Thoracic aorta (tissue), 2 donors: ENCODE data around the gene ZNF454. TPM values are rescaled to one million over a fixed set of nuclear protein-coding genes. Genes with fewer than 3 reads are reported as not detected.

Source experiments
- ATAC-seq: fragments of 150-250 bp; one replicate; pipeline ENCODE4 v1.8.0; 2017; ENCODE audit warnings: low read depth; ENCODE audit not compliant: insufficient number of reproducible peaks, low FRiP score
- DNase-seq: peaks from one replicate; pipeline ENCODE4 v3.0.0-alpha.2; 2020; ENCODE audit warnings: low spot score
- H3K27ac ChIP-seq, 2 donors: fragments of 200-600 bp; sonication (generic); 1 replicate in 1 of 2; 2 replicates in 1 of 2; pipeline ENCODE4 v1.5.1; 2016; ENCODE audit warnings: mild to moderate bottlenecking in 2 of 2, moderate library complexity in 2 of 2
- H3K27me3 ChIP-seq: fragments of 200-600 bp; sonication (generic); replicated peaks from 2 replicates; pipeline ENCODE4 v1.6.0; 2016; ENCODE audit warnings: mild to moderate bottlenecking; ENCODE audit not compliant: insufficient read depth
- H3K36me3 ChIP-seq: fragments of 200-600 bp; sonication (generic); one replicate; pipeline ENCODE4 v1.5.1; 2016
- H3K4me1 ChIP-seq, 2 donors: fragments of 200-600 bp; sonication (generic); 1 replicate in 1 of 2; 2 replicates in 1 of 2; pipeline versions ENCODE4 v1.5.1 to v1.6.0; 2016; ENCODE audit warnings: low read depth in 2 of 2, mild to moderate bottlenecking in 1 of 2; ENCODE audit not compliant: control insufficient read depth in 1 of 2
- H3K4me3 ChIP-seq: fragments of 200-600 bp; sonication (generic); 2 replicates; pipeline ENCODE4 v1.5.1; 2016; ENCODE audit warnings: mild to moderate bottlenecking
- H3K9me3 ChIP-seq: fragments of 200-600 bp; sonication (generic); 2 replicates; pipeline ENCODE4 v1.5.1; 2016
- CTCF ChIP-seq: fragments of 200-600 bp; sonication (generic); IDR thresholded peaks from one replicate; pipeline ENCODE4 v1.5.1; 2019; ENCODE audit warnings: antibody characterized with exemption
- total RNA-seq, 2 donors: library from RNA; depleted of rRNA; stranded (reverse); fragments of >200 nt; gene quantifications; one replicate each; pipeline versions ENCODE4 v1.1.0 to v1.2.3, GENCODE V29; 2016

ZNF454 gene
- total RNA-seq, 2 donors from 2014 or later, result 2.2 to 8.2 TPM

DNA sequence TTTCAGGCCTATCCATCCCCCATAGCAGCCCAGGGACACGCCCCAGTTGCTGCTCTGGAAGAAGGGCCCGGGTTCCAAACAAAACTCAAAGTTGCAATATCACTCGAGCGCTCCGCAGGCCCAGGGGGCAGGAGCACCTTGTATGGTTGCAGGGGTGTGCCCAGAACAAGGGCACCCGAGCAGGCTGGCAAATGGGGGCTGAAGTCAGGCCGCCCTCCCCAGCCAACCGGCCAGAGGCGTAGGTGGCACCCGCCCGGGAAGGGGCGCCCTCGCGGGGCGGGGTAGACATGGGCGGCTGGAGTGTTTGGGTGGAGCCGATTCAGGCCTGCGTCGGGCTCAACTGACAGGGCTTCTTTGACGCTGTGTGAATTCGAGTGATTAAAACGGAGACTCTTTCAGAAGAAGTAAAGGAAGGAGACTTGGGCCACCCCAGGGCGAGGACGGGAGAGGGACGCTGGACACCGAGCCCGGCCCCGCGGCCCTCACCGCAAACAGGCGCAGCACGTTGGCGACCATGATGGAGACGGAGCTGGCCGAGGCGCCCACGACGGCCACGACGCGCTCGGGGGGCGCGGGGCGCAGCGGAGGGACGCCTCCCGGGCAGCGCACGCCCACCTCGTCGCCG lies 53.1 kb downstream of the ZNF454 start:
- Histone ChIP-seq H3K27me3 (no peaks in the 10 kb centered on the region), H3K4me1 (no peaks in the 10 kb centered on the region), H3K36me3 (no peaks in the 10 kb centered on the region), H3K9me3 (peaks cover 8% of the 10 kb centered on the region), H3K27ac (no peak overlapping the region), H3K4me3 (no peak overlapping the region)
- DNase-seq (no peak), ATAC-seq (no peak)
- no peak for TF ChIP-seq CTCF

GRCh38 chr5:178994580-178995340 lies 53.8 kb downstream of the ZNF454 start, which contains the start of gene GRM6:
Gene GRM6, minus strand, starts transcription at chr5:178995320. Its CDS starts 376 bp downstream, at chr5:178994944.
- no peak for DNase-seq
- Histone ChIP-seq H3K9me3 (peaks cover 4% of the 10 kb centered on the region), H3K36me3 (no peaks in the 10 kb centered on the region), H3K4me1 (no peaks in the 10 kb centered on the region), H3K27me3 (no peaks in the 10 kb centered on the region), H3K27ac (no peak within 1 kb of the TSS), H3K4me3 (no peak within 1 kb of the TSS)
- ATAC-seq, result no peak
- TF ChIP-seq CTCF, result no peak

DNA sequence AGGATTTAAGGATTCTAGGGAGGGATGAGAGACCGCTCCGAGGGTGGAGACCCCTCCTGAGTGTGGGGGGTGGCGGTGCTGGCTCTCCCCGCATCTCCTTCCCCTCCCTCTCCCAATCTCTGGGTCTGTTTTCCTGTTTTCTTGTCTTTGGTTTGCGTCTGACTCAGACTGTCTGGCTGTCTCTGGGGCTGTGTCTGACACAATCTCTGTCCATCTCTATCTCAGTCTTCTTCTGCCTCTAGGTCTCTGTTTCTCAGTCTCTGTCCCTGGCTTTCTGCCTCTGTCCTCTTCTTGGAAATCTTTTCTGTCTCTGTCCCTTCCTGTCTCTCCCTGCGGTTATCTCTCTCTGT lies 54.3 kb downstream of the ZNF454 start:
- no peak for TF ChIP-seq CTCF
- Histone ChIP-seq H3K27me3 (no peaks in the 10 kb centered on the region), H3K4me3 (no peak overlapping the region), H3K27ac (no peak overlapping the region), H3K9me3 (no peaks in the 10 kb centered on the region), H3K4me1 (no peaks in the 10 kb centered on the region), H3K36me3 (no peaks in the 10 kb centered on the region)
- DNase-seq (no peak), ATAC-seq (no peak)

DNA sequence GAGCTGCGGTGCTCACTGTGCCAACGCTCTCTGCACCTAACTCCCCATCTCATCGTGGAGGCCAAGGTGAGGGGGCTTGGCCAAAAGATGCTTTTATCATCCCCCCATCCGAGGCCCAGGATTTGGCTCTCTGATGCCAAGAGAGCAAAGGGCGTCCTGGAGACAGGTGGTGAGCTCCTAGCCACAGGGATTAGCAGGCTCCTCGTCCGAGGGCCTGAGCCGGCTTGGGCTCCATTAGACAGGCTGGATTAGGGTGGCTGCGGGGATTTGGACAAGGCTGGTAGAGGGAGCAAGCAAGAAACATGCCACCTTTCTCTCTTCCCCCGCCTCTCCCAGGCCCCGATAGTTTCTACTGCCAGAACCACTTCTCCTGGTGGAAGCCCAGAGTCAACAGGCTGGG lies 55.2 kb downstream of the ZNF454 start:
- Histone ChIP-seq H3K36me3 (no peaks in the 10 kb centered on the region), H3K27me3 (no peaks in the 10 kb centered on the region), H3K4me1 (no peaks in the 10 kb centered on the region), H3K4me3 (no peak overlapping the region), H3K9me3 (no peaks in the 10 kb centered on the region), H3K27ac (no peak overlapping the region)
- ATAC-seq, result no peak
- no peak for DNase-seq
- no peak for TF ChIP-seq CTCF

- Histone ChIP-seq H3K9me3 (no peaks in the 10 kb centered on the region), H3K36me3 (no peaks in the 10 kb centered on the region), H3K27ac (no peak overlapping the region), H3K4me3 (no peak overlapping the region), H3K27me3 (no peaks in the 10 kb centered on the region), H3K4me1 (no peaks in the 10 kb centered on the region)
- TF ChIP-seq CTCF, result no peak
- DNase-seq (no peak), ATAC-seq (no peak)
Measured at GRCh38 chr5:178997191-178997590, 56.2 kb downstream of the ZNF454 start.
